Panc1 (cell line): Measurements from ENCODE around the gene CRISPLD2. TPM values are rescaled to one million over a fixed set of nuclear protein-coding genes. Genes with fewer than 3 reads are reported as not detected.

ENCODE experiments used
- ATAC-seq: fragments of 200-7000 bp; cut with Tn5 transposase; 2 replicates; pipeline ENCODE4 v1.9.1; 2020; ENCODE audit warnings: mild to moderate bottlenecking, moderate library complexity
- BruUV-seq: library from RNA; stranded (reverse); fragments of 400-500 nt; replicated peaks from 2 replicates; lab custom pipeline; 2021; lab: Mats Ljungman, UMichigan
- CTCF ChIA-PET: fragments of 300-600 bp; sonication (Branson Sonifier 250); formaldehyde crosslinking; loops from one replicate; lab custom pipeline; 2022; ENCODE audit warnings: antibody characterized with exemption; lab: Charles Lee
- POLR2A ChIA-PET: fragments of 300-600 bp; sonication (Branson Sonifier 250); formaldehyde crosslinking; loops from one replicate; lab custom pipeline; 2022; ENCODE audit warnings: antibody characterized with exemption; lab: Charles Lee
- DNase-seq: peaks from one replicate; pipeline ENCODE4 v3.0.0-alpha.2; 2010; ENCODE audit warnings: low read depth, low spot score
- H3K27ac ChIP-seq: 2 replicates; pipeline ENCODE4 v1.5.1; 2011; ENCODE audit warnings: mild to moderate bottlenecking, low read length, inconsistent platforms
- H3K27me3 ChIP-seq: fragments of 200-500 bp; sonication (Bioruptor generic); 2 replicates; pipeline ENCODE4 v1.6.0; 2014; ENCODE audit warnings: low read length, inconsistent platforms; ENCODE audit not compliant: control insufficient read depth, insufficient read depth
- H3K36me3 ChIP-seq: fragments of 200-500 bp; sonication (Bioruptor generic); 2 replicates; pipeline ENCODE4 v1.5.1; 2014; ENCODE audit warnings: inconsistent platforms, mild to moderate bottlenecking, low read length, moderate library complexity; ENCODE audit not compliant: control insufficient read depth, insufficient read depth
- H3K4me1 ChIP-seq: 2 replicates; pipeline ENCODE4 v1.5.1; 2011; ENCODE audit warnings: inconsistent platforms, mild to moderate bottlenecking, low read length, moderate library complexity; ENCODE audit not compliant: control insufficient read depth, insufficient read depth
- H3K4me3 ChIP-seq, 2 experiments: 2 replicates each; pipeline ENCODE4 v1.5.1; 2011 to 2012; ENCODE audit warnings: low read depth in 2 of 2, low read length in 2 of 2, mild to moderate bottlenecking in 2 of 2, inconsistent platforms in 1 of 2, moderate library complexity in 1 of 2
- H3K9me3 ChIP-seq: fragments of 200-500 bp; sonication (Bioruptor generic); 2 replicates; pipeline ENCODE4 v1.5.1; 2014; ENCODE audit warnings: low read depth, mild to moderate bottlenecking, inconsistent platforms, low read length, moderate library complexity; ENCODE audit not compliant: control insufficient read depth, insufficient read depth
- CTCF ChIP-seq: fragments of 450-650 bp; IDR thresholded peaks from 2 replicates; pipeline ENCODE4 v1.5.1; 2017; ENCODE audit warnings: mild to moderate bottlenecking
- POLR2AphosphoS5 ChIP-seq: IDR thresholded peaks from 2 replicates; pipeline ENCODE4 v1.6.1; 2012; ENCODE audit warnings: mild to moderate bottlenecking, low read depth, low read length, moderate library complexity
- REST ChIP-seq, 2 experiments: IDR thresholded peaks; 2 replicates each; pipeline ENCODE4 v1.6.1; 2011 to 2012; ENCODE audit warnings: low read depth in 2 of 2, control low read depth in 1 of 2, low read length in 1 of 2, mild to moderate bottlenecking in 1 of 2, moderate library complexity in 1 of 2; ENCODE audit not compliant: insufficient read depth in 1 of 2
- SIN3A ChIP-seq: IDR thresholded peaks from 2 replicates; pipeline ENCODE4 v1.6.1; 2012; ENCODE audit warnings: low read depth, mild to moderate bottlenecking, low read length, moderate library complexity, borderline replicate concordance; ENCODE audit not compliant: insufficient read depth
- TCF7L2 ChIP-seq: IDR thresholded peaks from 2 replicates; pipeline ENCODE4 v1.6.1; 2011; ENCODE audit warnings: mild to moderate bottlenecking, low read depth, low read length, inconsistent platforms
- in situ Hi-C: cut with HindIII; loops from 2 replicates; pipeline ENCODE4 v1.10.0; 2016; ENCODE audit warnings: low sequenced_read_pairs, low pct_unique_long_range_greater_than_20kb
- intact Hi-C: fragments of 100-400 bp; cut with micrococcal nuclease; formaldehyde crosslinking; loops from one replicate; pipeline ENCODE4 v1.10.0; 2022; ENCODE audit not compliant: unreplicated experiment
- total RNA-seq: library from RNA; stranded (reverse); gene quantifications from one replicate; pipeline ENCODE4 v1.2.1, GENCODE V29; 2021; ENCODE audit not compliant: unreplicated experiment

The CRISPLD2 gene
- total RNA-seq, 1 experiment from 2014 or later, result 12.9 TPM

- intact Hi-C loops (no loop called here), in situ Hi-C loops (no loop called here)
- CTCF ChIA-PET, result no interaction called here
- TF ChIP-seq CTCF (no peak), REST (IDR thresholded peaks at IDR 0.05; ENCODE audit: insufficient read depth in 1 of 2, low read depth in 2 of 2, low read length in 1 of 2) (no peak), POLR2AphosphoS5 (no peak), TCF7L2 (no peak), SIN3A (no peak)
- Histone ChIP-seq H3K9me3 (no peaks in the 10 kb centered on the region), H3K27ac (no peak overlapping the region), H3K4me1 (peaks cover 33% of the 10 kb centered on the region), H3K36me3 (no peaks in the 10 kb centered on the region), H3K27me3 (no peaks in the 10 kb centered on the region), H3K4me3 (no peak overlapping the region)
- ATAC-seq (no peak), DNase-seq (no peak)
- BruUV-seq, result no TSS peak
- POLR2A ChIA-PET, result no interaction called here
Measured at GRCh38 chr16:84841787-84842300, 22.1 kb downstream of the CRISPLD2 start.

- POLR2A ChIA-PET, result no interaction called here
- Histone ChIP-seq H3K27ac (no peak overlapping the region), H3K4me3 (no peak overlapping the region), H3K27me3 (no peaks in the 10 kb centered on the region), H3K36me3 (no peaks in the 10 kb centered on the region), H3K9me3 (no peaks in the 10 kb centered on the region), H3K4me1 (peaks cover 39% of the 10 kb centered on the region)
- intact Hi-C loops, result no loop called here
- BruUV-seq, result no TSS peak
- TF ChIP-seq SIN3A (no peak), CTCF (no peak), REST (IDR thresholded peaks at IDR 0.05; ENCODE audit: insufficient read depth in 1 of 2, low read depth in 2 of 2, low read length in 1 of 2) (no peak), POLR2AphosphoS5 (no peak), TCF7L2 (no peak)
- ATAC-seq (no peak), DNase-seq (no peak)
- in situ Hi-C loops, result no loop called here
- CTCF ChIA-PET, result no interaction called here
Measured at GRCh38 chr16:84842516-84843148, 22.8 kb downstream of the CRISPLD2 start.
